Measurements from ENCODE around the gene NDUFS6.

GRCh38 chr5:1826235-1826980 is 25.2 kb downstream of the NDUFS6 start:
- TF ChIP-seq, protein P1, sequence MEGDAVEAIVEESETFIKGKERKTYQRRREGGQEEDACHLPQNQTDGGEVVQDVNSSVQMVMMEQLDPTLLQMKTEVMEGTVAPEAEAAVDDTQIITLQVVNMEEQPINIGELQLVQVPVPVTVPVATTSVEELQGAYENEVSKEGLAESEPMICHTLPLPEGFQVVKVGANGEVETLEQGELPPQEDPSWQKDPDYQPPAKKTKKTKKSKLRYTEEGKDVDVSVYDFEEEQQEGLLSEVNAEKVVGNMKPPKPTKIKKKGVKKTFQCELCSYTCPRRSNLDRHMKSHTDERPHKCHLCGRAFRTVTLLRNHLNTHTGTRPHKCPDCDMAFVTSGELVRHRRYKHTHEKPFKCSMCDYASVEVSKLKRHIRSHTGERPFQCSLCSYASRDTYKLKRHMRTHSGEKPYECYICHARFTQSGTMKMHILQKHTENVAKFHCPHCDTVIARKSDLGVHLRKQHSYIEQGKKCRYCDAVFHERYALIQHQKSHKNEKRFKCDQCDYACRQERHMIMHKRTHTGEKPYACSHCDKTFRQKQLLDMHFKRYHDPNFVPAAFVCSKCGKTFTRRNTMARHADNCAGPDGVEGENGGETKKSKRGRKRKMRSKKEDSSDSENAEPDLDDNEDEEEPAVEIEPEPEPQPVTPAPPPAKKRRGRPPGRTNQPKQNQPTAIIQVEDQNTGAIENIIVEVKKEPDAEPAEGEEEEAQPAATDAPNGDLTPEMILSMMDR (IDR thresholded peaks at IDR 0.05) = no peak
- TF ChIP-seq POLR2A (IDR thresholded peaks at IDR 0.05) = no peak

Measured in body of pancreas (tissue), 4 donors.